Heart left ventricle (tissue), 13 donors: ENCODE data around the gene YPEL2.

ENCODE experiments used
- CTCF ChIP-seq, 12 donors: fragments of 200-600 bp; sonication (generic) in 4 of 12; IDR thresholded peaks; one replicate each; pipeline versions ENCODE4 v1.5.0 to v1.8.0; 2018 to 2022; ENCODE audit warnings: antibody characterized with exemption in 12 of 12, mild to moderate bottlenecking in 5 of 12
- POLR2A ChIP-seq, 2 donors: fragments of 450-650 bp; IDR thresholded peaks; one replicate each; pipeline ENCODE4 v1.6.1; 2017; ENCODE audit warnings: antibody characterized with exemption in 2 of 2, mild to moderate bottlenecking in 2 of 2, moderate library complexity in 2 of 2
- donor health status: ischemic (EF 13 %, LVEDD 7.1; RV severe dilation, severe dysfunction).
- donor health status: DM: no; HTN: yes; CAD: no.
- donor health status: DM: no; HTN: no; CAD: no.
- donor health status: ischemic (EF 25% LVEDD 6.9; RV normal size, moderate dysfunction).
- donor health status: ischemic (EF 25% LVEDD 5.7; RV mildly dilated, moderate dysfunction).
- donor health status: ischemic (EF 35%, LVEDD 5.7; RV mildly dilated, moderate dysfunction).
- donor health status: nonischemic (EF 11% LVEDD 7.7; RV severe dilation, severe dysfunction).
- donor health status: DM: yes; HTN: yes; CAD: no.
- donor health status: PGD.
- donor health status: ischemic (EF 29% LVEDD 5.4; RV normal size, mild dysfunction).
- donor health status: nonischemic (EF 23%, LVEDD 6.1; RV moderate dilation, normal function).

- TF ChIP-seq POLR2A (IDR thresholded peaks at IDR 0.05): no peak
- TF ChIP-seq CTCF (IDR thresholded peaks at IDR 0.05): no peak
These were observed 91.8 kb downstream of the YPEL2 start for GRCh38 chr17:59423137-59423724.
